Astrocyte of the spinal cord (primary cell): ENCODE data around the gene MED17.

ENCODE experiments used
- DNase-seq: peaks from one replicate; pipeline ENCODE4 v3.0.0; 2011; ENCODE audit warnings: low read depth, low spot score
- H3K4me3 ChIP-seq: 2 replicates; pipeline ENCODE4 v1.5.1; 2011; ENCODE audit warnings: low read depth, mild to moderate bottlenecking, low read length, moderate library complexity
- CTCF ChIP-seq: IDR thresholded peaks from 2 replicates; pipeline ENCODE4 v1.5.1; 2012; ENCODE audit warnings: low read depth, mild to moderate bottlenecking, low read length, inconsistent platforms
- in situ Hi-C: cut with HindIII; loops from 2 replicates; pipeline ENCODE4 v1.10.0; 2017; ENCODE audit warnings: low sequenced_read_pairs

The MED17 gene

GRCh38 chr11:93822359-93822758 lies 38.3 kb downstream of the MED17 start:
- TF ChIP-seq CTCF: no peak
- in situ Hi-C loops: no loop called here
- DNase-seq: no peak

GRCh38 chr11:93823210-93823609 lies 39.1 kb downstream of the MED17 start:
- in situ Hi-C loops: no loop called here
- TF ChIP-seq CTCF: no peak
- H3K4me3 ChIP-seq: no peak overlapping the region
- no peak for DNase-seq

More at GRCh38 chr11:93822359-93822758, 38.3 kb downstream of the MED17 start:
- H3K4me3 ChIP-seq: no peak overlapping the region

GRCh38 chr11:93827363-93827762 lies 43.3 kb downstream of the MED17 start:
- no peak for TF ChIP-seq CTCF
- in situ Hi-C loops: no loop called here
- no peak overlapping the region for H3K4me3 ChIP-seq
- no peak for DNase-seq

- in situ Hi-C loops: no loop called here
- H3K4me3 ChIP-seq: no peak overlapping the region
- no peak for DNase-seq
- no peak for TF ChIP-seq CTCF
These were observed 45.5 kb downstream of the MED17 start for GRCh38 chr11:93829598-93829997.

GRCh38 chr11:93831343-93832127 lies 47.5 kb downstream of the MED17 start:
- TF ChIP-seq CTCF: no peak
- DNase-seq: no peak
- in situ Hi-C loops: no loop called here

GRCh38 chr11:93832780-93833179 lies 48.7 kb downstream of the MED17 start:
- DNase-seq: no peak
- in situ Hi-C loops: no loop called here
- H3K4me3 ChIP-seq: no peak overlapping the region
- TF ChIP-seq CTCF: no peak

More at GRCh38 chr11:93831343-93832127, 47.5 kb downstream of the MED17 start:
- no peak overlapping the region for H3K4me3 ChIP-seq

GRCh38 chr11:93838967-93839366 lies 54.9 kb downstream of the MED17 start:
- TF ChIP-seq CTCF: no peak
- H3K4me3 ChIP-seq: no peak overlapping the region
- in situ Hi-C loops: no loop called here
- no peak for DNase-seq
